C4-2B (cell line): ENCODE data around the gene SLC25A47.

ENCODE experiments used
- ZFX ChIP-seq: fragments of 450-650 bp; IDR thresholded peaks from 2 replicates; pipeline ENCODE4 v1.6.1; 2017
- TF ChIP-seq, protein P1 (sequence below): fragments of 450-650 bp; conservative IDR thresholded peaks from 2 replicates; pipeline ENCODE4 v1.5.1; 2017; ENCODE audit warnings: mild to moderate bottlenecking

DNA sequence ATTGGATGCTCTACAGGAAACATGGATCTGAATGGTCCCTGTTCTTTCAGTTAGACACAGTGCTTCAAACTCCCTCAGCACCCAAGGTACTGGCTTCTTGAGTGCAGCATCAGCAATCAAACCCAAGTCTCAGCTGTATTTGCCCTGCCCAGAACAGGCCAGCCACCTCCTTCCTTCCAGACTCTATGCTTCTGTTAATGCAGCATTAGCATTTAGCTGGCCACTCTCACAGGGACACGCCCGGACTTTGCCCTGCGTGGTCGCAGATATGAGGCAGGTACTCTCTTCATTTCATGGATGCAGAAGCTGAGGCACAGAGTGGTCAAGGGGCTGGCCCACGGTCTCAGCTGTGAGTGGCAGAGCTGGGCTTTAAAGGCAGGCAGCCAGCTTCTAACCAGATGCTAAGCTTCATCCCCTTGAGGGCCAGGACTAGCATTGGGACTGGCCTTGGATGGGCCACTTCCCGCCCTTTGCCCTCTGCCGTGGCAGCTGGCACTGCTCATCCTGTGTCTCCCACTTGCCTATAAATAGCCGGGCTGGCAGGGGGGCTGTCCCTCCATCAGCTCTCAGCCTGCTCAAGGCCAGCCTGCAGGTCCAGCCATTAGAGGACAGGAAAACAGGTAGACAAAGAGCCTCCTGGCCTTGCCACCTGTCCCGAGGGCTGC lies 1.5 kb upstream of the SLC25A47 start:
- TF ChIP-seq, protein P1, sequence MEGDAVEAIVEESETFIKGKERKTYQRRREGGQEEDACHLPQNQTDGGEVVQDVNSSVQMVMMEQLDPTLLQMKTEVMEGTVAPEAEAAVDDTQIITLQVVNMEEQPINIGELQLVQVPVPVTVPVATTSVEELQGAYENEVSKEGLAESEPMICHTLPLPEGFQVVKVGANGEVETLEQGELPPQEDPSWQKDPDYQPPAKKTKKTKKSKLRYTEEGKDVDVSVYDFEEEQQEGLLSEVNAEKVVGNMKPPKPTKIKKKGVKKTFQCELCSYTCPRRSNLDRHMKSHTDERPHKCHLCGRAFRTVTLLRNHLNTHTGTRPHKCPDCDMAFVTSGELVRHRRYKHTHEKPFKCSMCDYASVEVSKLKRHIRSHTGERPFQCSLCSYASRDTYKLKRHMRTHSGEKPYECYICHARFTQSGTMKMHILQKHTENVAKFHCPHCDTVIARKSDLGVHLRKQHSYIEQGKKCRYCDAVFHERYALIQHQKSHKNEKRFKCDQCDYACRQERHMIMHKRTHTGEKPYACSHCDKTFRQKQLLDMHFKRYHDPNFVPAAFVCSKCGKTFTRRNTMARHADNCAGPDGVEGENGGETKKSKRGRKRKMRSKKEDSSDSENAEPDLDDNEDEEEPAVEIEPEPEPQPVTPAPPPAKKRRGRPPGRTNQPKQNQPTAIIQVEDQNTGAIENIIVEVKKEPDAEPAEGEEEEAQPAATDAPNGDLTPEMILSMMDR: no peak
- no peak for TF ChIP-seq ZFX
